Natural killer cell (primary cell): ENCODE measurements around the gene HMGCS2. TPM values are rescaled to one million over a fixed set of nuclear protein-coding genes. Genes with fewer than 3 reads are reported as not detected.
A peak's percentile ranks its signal among the peaks of the same experiment; 100 is the strongest.
"Not testable (repeated sequence)": the region's sequence is repeated elsewhere in the genome, so short reads cannot be mapped to it uniquely, and the experiment has no call there.

Experiments
- ATAC-seq, 3 donors: fragments of 150-1000 bp in 2 of 3; fragments of 200-7000 bp in 1 of 3; cut with Tn5 transposase; 1 replicate in 1 of 3; 2 replicates in 2 of 3; pipeline ENCODE4 v1.10.0; 2021; ENCODE audit warnings: mild to moderate bottlenecking in 2 of 3, moderate library complexity in 2 of 3
- DNase-seq, 2 donors: peaks; one replicate each; pipeline versions ENCODE4 v3.0.0 to v3.0.0-alpha.2; 2013 to 2021; ENCODE audit warnings: mixed read lengths in 1 of 2
- H3K27ac ChIP-seq: one replicate; pipeline ENCODE4 v1.5.1; 2013; ENCODE audit warnings: mild to moderate bottlenecking, low read length
- H3K27me3 ChIP-seq: one replicate; pipeline ENCODE4 v1.6.1; 2013; ENCODE audit warnings: low read length; ENCODE audit not compliant: control insufficient read depth, insufficient read depth
- H3K36me3 ChIP-seq: one replicate; pipeline ENCODE4 v1.6.1; 2013; ENCODE audit warnings: low read length; ENCODE audit not compliant: control insufficient read depth, insufficient read depth
- H3K4me1 ChIP-seq: one replicate; pipeline ENCODE4 v1.6.1; 2013; ENCODE audit warnings: low read length; ENCODE audit not compliant: control insufficient read depth, insufficient read depth
- H3K4me3 ChIP-seq: one replicate; pipeline ENCODE4 v1.5.1; 2013; ENCODE audit warnings: low read length
- H3K9me3 ChIP-seq: one replicate; pipeline ENCODE4 v1.6.1; 2013; ENCODE audit warnings: low read length; ENCODE audit not compliant: control insufficient read depth, insufficient read depth
- H3K27ac Mint-ChIP-seq, 2 donors: one replicate each; pipeline ENCODE4 v1.8.0; 2022; ENCODE audit warnings: mild to moderate bottlenecking in 2 of 2, mixed read lengths in 2 of 2, moderate library complexity in 1 of 2
- H3K27me3 Mint-ChIP-seq, 2 donors: one replicate each; pipeline ENCODE4 v1.8.0; 2022; ENCODE audit warnings: low read depth in 2 of 2, mixed read lengths in 2 of 2
- H3K36me3 Mint-ChIP-seq: one replicate; pipeline ENCODE4 v1.8.0; 2022; ENCODE audit warnings: mixed read lengths
- H3K4me1 Mint-ChIP-seq, 2 donors: one replicate each; pipeline ENCODE4 v1.8.0; 2022; ENCODE audit warnings: mixed read lengths in 2 of 2
- H3K4me3 Mint-ChIP-seq: one replicate; pipeline ENCODE4 v1.8.0; 2022; ENCODE audit warnings: mild to moderate bottlenecking, moderate library complexity, mixed read lengths
- H3K9me3 Mint-ChIP-seq, 2 donors: one replicate each; pipeline ENCODE4 v1.8.0; 2022; ENCODE audit warnings: mixed read lengths in 2 of 2
- WGBS: methylation state at CpG from one replicate; pipeline ENCODE4 v1.1.7; 2013; ENCODE audit warnings: missing lambda C conversion rate; ENCODE audit not compliant: insufficient coverage; 5-methylcytosine and 5-hydroxymethylcytosine counted together
- intact Hi-C: fragments of 100-400 bp; cut with micrococcal nuclease; formaldehyde crosslinking; loops from one replicate; pipeline ENCODE4 v1.14.2; 2022
- total RNA-seq, 4 donors: library from RNA; stranded (reverse); fragments of 120-200 nt in 1 of 4; gene quantifications; one replicate each; pipeline versions ENCODE4 v1.2.3 to v1.2.4, GENCODE V29; 2013 to 2022
- TF ChIP-seq, protein P1 (sequence below): fragments of 200-600 bp; IDR thresholded peaks from one replicate; pipeline ENCODE4 v1.8.0; 2022; ENCODE audit warnings: antibody characterized with exemption

HMGCS2 gene
- total RNA-seq, 3 donors from 2014 or later (not counting 1 experiment from before 2014, with no cell fraction given): not detected

GRCh38 chr1:119712342-119713038 lies 56.2 kb downstream of the HMGCS2 start:
- Histone ChIP-seq H3K27me3 (peaks cover 3% of the 10 kb centered on the region), H3K36me3 (no peaks in the 10 kb centered on the region), H3K4me1 (peaks cover 12% of the 10 kb centered on the region), H3K9me3 (peaks cover 2% of the 10 kb centered on the region), H3K27ac (no peak overlapping the region), H3K4me3 (peak overlapping the region; percentile 59)
- peaks cover 15 to 18% of the 10 kb centered on the region in 2 donors for H3K27me3 Mint-ChIP-seq
- DNase-seq (peak in 1 of 2 donors; percentile 33), ATAC-seq (peak in 2 of 3 donors; percentile 53 to 64)
- H3K9me3 Mint-ChIP-seq: no peaks in the 10 kb centered on the region
- H3K4me3 Mint-ChIP-seq: peak overlapping the region; percentile 90
- H3K27ac Mint-ChIP-seq: no peak overlapping the region
- H3K4me1 Mint-ChIP-seq: peaks cover 17 to 20% of the 10 kb centered on the region in 2 donors
- TF ChIP-seq, protein P1, sequence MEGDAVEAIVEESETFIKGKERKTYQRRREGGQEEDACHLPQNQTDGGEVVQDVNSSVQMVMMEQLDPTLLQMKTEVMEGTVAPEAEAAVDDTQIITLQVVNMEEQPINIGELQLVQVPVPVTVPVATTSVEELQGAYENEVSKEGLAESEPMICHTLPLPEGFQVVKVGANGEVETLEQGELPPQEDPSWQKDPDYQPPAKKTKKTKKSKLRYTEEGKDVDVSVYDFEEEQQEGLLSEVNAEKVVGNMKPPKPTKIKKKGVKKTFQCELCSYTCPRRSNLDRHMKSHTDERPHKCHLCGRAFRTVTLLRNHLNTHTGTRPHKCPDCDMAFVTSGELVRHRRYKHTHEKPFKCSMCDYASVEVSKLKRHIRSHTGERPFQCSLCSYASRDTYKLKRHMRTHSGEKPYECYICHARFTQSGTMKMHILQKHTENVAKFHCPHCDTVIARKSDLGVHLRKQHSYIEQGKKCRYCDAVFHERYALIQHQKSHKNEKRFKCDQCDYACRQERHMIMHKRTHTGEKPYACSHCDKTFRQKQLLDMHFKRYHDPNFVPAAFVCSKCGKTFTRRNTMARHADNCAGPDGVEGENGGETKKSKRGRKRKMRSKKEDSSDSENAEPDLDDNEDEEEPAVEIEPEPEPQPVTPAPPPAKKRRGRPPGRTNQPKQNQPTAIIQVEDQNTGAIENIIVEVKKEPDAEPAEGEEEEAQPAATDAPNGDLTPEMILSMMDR: no peak
- H3K36me3 Mint-ChIP-seq: no peaks in the 10 kb centered on the region
- 2% methylated on average over 42 of the region's 51 CpGs for WGBS
- intact Hi-C loops: no loop called here

- peaks cover 3% of the 10 kb centered on the region for H3K27me3 ChIP-seq
- Mint-ChIP-seq H3K4me1 (peaks cover 17 to 20% of the 10 kb centered on the region in 2 donors), H3K36me3 (no peaks in the 10 kb centered on the region), H3K9me3 (no peaks in the 10 kb centered on the region), H3K27me3 (peaks cover 15 to 18% of the 10 kb centered on the region in 2 donors), H3K27ac (no peak within 1 kb of the TSS), H3K4me3 (peak within 1 kb of the TSS; percentile 90)
- peaks cover 12% of the 10 kb centered on the region for H3K4me1 ChIP-seq
- peaks cover 2% of the 10 kb centered on the region for H3K9me3 ChIP-seq
- no peaks in the 10 kb centered on the region for H3K36me3 ChIP-seq
- ATAC-seq (peak in 2 of 3 donors; percentile 60 to 80), DNase-seq (peak in 1 of 2 donors; percentile 50)
- no peak within 1 kb of the TSS for H3K27ac ChIP-seq
- intact Hi-C loops: no loop called here
- under 1% methylated on average over 27 of the region's 27 CpGs for WGBS
- H3K4me3 ChIP-seq: peak within 1 kb of the TSS; percentile 59
- TF ChIP-seq, protein P1: no peak
Measured at GRCh38 chr1:119711804-119712341, 56.8 kb downstream of the HMGCS2 start, which contains the start of gene PHGDH. TSS of gene PHGDH (plus strand) at chr1:119711934. CDS start at chr1:119712023, 89 bp downstream.

- H3K27me3 ChIP-seq, DNase-seq, H3K36me3 ChIP-seq, H3K27ac Mint-ChIP-seq, ATAC-seq, H3K9me3 Mint-ChIP-seq, H3K9me3 ChIP-seq, H3K36me3 Mint-ChIP-seq, intact Hi-C loops, H3K27ac ChIP-seq: not testable (repeated sequence)
- 14% methylated on average over 6 of the region's 10 CpGs for WGBS
- Mint-ChIP-seq H3K4me3 (peak overlapping the region; percentile 90), H3K4me1 (peaks cover 17 to 20% of the 10 kb centered on the region in 2 donors), H3K27me3 (peaks cover 15 to 18% of the 10 kb centered on the region in 2 donors)
- peak overlapping the region; percentile 59 for H3K4me3 ChIP-seq
- peaks cover 12% of the 10 kb centered on the region for H3K4me1 ChIP-seq
Measured at GRCh38 chr1:119711356-119711803, 57.3 kb downstream of the HMGCS2 start.

GRCh38 chr1:119706599-119706998 lies 62.1 kb downstream of the HMGCS2 start:
- H3K27ac Mint-ChIP-seq, ATAC-seq, H3K27me3 ChIP-seq, H3K4me1 Mint-ChIP-seq, H3K27ac ChIP-seq, DNase-seq, intact Hi-C loops, H3K4me3 ChIP-seq, H3K36me3 ChIP-seq, H3K4me3 Mint-ChIP-seq, H3K9me3 ChIP-seq, H3K4me1 ChIP-seq, H3K36me3 Mint-ChIP-seq, H3K9me3 Mint-ChIP-seq: not testable (repeated sequence)
- 94% methylated on average over 3 of the region's 6 CpGs for WGBS
- H3K27me3 Mint-ChIP-seq: peaks cover 6 to 12% of the 10 kb centered on the region in 2 donors
